Activated T-helper 9 cell treated with anti-CD3 and anti-CD28 coated beads, Interleukin-2, amount 50 U/mL, for 16 hours (primary cell): ENCODE data around the gene SDK1.
"Not testable (repeated sequence)": the region's sequence is repeated elsewhere in the genome, so short reads cannot be mapped to it uniquely, and the experiment has no call there.

Experiments
- DNase-seq: peaks from one replicate; pipeline ENCODE4 v3.0.0-alpha.2; 2020; ENCODE audit warnings: low read depth

Gene SDK1

DNA sequence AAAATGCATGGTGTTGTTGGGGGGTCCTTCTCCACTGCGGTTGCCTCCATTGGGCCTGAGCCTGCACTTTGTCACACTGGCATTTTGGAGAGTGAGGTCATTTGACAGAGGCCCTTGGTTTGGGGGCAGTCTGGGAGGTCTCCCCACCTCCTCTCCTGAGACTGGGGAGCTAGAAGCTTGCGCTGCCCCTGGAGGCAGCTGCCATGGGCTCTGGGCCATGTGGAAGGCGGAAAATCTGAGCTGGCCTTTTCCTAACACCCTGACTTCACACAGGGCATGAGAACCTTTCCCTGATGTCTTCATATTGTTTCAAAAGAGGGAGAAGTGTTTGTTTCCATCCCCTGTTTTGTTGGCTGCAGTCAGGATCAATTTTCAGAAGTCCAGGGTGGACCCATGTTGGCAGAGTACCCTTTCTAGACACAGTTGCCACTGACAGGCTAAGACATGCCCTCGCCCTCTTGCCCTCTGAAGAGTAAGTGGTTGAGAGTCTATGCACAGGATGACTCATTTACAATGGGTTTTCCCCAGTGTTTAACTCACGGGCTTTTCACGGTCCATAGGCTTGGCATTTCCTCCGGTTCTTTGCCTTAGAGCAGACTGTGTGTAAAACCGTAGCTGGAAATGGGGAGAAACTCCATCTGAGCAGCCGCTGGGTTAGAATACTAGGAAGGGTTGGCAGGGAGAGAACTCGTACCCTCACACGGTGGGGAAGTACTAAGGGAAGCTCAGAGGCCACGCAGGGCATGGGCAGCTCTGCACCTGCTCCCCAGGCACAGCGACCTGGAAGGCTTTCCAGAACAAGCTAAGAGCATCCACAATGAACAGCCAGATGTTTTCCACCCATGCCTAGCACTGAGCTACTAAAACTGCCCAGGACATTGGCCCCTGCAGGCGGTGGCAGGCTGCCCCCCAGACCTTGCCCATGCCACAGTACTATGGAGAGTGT, 655.0 kb downstream of the SDK1 start:
- no peak for DNase-seq

DNA sequence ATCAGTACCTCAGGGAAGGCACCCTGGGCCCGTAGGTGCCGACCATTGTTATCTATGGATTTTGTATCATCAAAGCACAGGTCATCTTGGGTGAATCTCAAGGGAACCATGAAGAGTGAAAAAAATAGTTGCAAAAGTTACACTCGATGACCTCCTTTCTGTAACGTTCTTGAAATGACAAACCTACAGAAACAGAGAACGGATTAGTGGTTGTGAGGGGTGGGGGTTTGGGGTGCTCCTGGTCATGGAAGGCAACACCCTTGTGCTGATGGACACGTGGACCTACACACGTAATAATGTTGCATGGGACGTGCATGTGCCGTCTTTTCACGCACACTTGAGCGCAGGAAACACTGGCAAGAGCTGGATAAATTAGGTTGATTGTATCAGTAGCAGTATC, 655.9 kb downstream of the SDK1 start:
- no peak for DNase-seq

DNA sequence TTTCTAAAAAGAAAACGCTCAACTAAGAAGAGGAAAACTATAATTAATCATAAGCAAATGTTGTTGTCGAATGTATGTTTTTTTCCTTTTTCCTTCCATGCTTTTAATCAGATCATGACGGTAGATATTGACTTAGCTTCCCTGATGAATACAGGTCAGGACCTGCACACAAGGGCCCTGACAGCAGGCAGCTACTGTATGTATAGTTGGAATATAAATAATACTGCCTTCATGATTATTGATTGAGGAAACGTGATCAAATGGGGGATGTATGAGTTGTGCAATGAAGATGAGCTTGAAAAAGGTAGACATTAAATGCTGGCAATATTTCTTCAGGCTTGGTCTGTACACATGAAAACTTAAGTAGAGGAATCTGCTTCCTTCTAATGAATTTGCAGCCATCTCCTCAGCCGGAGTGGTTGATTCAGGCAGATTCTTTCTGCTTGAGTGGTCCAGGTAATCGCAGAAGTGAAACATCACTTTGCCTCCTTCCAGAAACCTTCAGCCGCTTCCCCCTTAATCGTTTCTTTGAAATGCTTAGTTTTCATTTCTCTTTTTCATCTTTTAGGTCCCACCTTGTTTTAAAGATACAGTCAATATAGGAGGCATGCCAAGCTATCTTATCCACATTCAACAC, 656.5 kb downstream of the SDK1 start:
- DNase-seq: no peak

DNA sequence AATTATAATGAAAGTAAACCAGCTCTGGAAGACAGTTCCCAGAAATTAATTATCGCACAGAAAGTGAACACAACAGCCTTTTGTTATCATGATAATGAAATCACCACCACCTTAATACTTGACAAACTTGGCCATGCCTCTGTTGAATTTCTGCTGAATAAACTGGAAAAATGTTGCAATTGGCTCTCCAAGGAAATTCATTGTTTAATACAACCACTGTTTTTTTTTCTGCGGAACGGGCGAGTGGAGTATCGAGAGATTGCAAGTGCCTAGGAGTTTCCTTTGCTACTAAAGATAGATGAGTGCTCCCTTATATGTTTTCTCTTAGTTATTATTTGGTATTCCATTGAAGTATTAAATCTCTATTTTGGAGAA, 657.0 kb downstream of the SDK1 start:
- no peak for DNase-seq

DNA sequence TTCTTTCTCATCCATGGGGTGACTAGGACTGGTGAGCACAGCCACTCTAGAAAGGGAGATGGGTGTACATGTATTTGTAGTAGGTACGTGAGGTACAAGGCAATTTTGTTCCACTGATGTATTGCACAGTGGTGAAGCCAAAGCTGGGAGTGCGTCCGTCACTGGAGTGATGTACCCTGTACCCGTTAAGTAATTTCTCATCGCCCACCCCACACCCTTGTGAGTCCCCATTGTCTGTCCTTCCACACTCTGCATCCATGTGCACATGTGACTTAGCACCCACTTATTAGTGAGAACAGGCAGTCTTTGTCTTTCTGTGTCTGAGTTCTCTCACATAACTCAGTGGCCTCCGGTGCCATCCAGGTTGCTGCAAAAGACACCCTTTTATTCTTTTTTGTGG, 658.3 kb downstream of the SDK1 start:
- no peak for DNase-seq

DNA sequence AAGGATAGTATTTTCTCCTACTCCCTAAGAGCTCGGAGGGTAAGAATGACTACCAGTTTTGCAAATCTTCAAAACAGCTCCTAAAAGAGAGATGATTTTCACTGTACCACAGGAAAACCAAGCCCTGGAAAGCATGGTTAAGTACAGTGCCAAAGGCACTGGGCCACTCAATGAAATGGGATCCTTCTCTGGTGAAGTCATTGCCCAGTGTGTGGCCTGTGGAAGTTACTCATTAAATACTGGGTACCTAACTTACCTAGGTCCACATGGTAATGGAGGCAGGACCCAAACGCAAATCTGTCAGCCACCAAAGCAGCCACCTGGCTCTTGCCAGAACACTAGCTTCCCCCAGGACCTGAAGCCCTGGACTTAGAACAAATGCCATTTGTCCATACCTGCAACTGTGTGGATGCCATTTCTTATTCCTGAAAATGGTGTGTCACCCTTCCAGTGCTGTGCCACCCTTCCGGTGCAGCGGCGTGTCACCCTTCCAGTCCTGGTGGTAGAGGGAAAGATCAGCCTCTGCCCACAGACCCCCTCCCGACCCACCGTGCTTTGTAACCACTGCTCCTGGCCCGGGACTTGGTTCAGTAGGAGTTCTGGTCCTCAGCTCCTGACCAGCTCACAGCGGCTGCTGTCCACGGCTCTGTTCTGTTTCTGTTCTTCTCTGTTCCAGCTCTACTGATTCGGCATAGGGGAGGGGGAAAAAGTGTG, 659.2 kb downstream of the SDK1 start:
- no peak for DNase-seq

DNA sequence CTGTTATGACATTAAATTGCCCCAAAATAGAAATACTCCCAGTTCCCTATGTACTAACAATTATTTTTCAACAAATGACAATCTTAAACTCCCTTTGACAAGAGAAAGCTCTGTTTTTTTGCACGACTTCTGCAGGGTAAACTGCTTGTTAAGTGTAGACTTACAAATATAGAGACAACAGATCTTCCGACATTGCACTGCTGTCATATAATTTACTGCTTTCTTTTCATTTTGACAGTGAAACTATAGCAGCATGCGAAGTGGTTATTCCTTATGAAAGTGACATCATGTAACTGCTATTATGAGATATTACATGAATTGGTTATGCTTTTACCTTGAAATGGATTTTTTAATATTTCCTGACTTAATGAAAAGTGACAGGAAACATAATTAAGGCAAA, 659.9 kb downstream of the SDK1 start:
- no peak for DNase-seq

DNA sequence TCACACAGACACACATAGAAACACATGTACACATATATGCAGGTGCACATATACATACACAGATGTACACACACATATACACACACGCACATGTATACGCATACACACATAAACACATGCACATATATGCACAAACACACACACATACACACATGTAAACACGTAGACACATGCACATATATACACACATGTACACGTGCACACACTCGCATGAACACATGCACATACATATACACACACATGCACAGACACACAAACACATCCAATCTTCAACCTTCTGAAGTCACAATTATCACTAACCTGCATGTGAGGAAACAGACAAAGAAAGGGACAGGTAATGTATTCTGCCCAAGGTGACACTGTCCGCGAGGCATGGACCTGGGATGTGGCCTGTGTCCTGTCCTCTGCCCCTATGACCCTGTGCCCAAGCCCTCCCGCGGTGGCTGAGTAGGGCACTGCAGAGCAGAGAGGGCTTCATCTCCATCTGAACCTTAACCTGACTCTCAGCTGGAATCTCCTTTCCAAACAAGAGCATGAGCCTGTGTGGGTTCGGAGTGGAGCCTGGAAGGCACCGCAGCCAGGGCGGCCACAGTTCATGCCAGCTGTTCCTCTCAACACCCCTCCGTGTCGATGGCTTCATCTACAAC, 660.9 kb downstream of the SDK1 start:
- no peak for DNase-seq

DNA sequence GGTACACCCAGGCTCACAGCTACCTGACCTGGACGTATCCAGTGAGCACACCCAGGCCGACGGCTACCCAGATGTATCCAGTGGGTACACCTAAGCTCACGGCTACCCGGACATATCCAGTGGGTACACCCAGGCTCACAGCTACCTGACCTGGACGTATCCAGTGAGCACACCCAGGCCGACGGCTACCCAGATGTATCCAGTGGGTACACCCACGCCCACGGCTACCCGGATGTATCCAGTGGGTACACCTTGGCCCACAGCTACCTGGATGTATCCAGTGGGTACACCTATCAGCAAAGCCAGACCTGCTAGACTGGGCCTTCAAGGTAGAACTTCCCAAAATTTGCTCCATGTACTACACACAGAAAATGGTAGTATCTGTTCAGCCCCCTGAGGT, 662.7 kb downstream of the SDK1 start:
- not testable (repeated sequence) for DNase-seq

DNA sequence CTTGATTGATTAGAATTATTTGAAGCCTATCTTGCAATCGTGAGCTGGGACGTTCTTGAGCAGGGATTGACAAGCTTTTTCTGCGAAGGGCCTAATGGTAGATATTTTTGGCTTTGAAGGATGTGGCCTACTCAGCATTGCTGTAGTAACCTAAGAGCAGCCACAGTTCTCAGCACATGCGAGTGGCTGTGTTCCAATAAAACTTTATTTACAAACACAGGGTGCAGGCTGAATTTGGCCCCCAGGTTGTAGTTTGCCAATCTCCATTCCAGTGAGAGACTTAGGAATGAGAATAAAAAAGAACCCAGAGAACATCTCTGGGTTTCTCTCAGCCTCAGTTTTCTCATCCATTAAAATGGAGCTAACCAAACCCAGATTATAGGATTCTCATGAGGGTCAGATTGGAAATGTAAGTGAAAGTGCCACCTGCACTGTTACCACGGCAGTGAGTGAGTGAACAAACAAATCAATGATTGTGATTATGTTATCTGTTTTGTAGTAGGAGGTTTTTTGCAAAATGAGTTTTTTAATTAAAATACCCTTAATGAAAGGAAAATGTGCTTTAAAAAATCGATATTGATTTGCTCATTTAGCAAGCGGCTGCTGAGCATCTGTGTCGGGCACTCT, 664.0 kb downstream of the SDK1 start:
- DNase-seq: no peak

DNA sequence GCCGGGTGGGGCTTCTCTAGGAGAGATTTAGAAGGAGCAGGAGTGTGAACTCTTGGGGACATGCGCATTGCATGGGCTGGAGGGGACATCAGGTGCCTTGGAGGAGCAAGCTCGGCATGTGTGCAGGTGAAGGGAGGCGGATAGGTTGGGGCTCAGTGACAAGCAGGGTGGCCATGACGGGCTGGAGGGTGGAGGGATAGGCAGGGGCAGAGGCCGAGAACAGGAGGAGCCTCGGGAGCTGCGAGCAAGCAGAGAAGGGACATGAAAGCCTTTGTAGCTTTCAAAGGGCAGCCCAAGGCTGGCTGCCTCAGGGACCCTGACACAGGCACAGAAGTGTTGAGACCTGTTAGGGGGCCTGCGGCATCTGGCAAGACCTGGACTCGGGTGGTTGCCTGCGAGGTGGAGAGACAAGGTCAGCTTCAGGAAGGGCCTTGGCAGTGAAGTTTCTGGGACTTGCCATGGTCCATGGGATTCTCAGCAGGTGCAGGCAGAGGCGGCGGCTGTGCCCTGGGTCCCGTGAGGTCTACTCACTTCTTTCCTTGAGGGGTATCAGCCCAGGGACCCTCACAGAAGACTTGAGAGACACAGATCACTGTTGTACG, 664.8 kb downstream of the SDK1 start:
- DNase-seq: no peak

DNA sequence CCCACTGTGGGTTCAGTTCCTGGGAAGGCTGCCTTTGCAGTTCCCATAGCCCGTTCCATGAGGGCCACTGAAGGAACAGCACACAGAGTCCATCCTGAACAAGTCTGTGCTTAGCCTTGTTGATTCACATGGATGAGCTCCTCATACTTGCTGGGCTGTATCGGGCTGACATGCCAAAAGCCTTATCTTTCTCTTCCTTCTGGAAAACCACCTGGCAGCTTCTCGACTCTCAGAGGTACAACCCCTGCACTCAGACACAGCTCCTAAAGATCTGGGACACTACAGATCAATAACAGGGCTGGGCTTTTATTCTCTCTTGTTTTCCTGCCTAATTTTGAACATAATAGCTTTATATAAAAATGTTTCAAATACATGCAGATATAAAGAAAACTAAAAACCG, 667.2 kb downstream of the SDK1 start:
- DNase-seq: no peak

DNA sequence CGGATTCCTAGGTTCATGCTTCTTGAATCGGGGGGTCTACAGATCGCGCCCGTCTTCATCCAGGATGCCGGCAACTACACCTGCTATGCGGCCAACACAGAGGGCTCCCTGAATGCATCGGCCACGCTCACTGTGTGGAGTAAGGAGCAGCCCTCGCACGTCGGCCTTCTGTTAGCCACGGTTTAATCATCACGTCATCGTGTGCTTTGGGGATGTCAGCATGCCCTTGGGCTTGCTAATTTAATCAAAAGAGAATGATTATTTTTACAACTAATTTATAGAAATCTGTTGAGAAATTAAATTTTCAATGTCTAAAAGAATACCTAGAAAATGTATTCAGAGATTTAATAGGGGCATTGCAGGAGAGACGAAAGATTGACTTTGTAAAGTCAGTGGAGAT, 668.2 kb downstream of the SDK1 start:
- no peak for DNase-seq

DNA sequence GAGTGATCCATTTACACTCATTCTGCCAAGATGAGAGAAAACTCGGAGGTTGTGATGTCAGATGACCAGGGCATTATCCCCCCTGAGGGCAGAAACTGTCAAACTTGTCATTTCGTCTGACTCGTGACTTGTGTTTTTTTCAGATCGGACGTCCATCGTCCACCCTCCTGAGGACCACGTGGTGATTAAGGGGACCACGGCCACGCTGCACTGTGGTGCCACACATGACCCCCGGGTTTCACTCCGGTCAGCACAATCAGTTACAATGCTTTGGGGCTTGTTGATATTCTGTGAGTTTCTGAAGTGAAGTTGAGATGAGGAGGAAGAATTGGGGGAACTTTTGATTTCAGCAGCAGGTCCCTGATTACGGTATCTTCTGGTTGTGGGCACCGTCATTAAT, 670.3 kb downstream of the SDK1 start:
- no peak for DNase-seq

DNA sequence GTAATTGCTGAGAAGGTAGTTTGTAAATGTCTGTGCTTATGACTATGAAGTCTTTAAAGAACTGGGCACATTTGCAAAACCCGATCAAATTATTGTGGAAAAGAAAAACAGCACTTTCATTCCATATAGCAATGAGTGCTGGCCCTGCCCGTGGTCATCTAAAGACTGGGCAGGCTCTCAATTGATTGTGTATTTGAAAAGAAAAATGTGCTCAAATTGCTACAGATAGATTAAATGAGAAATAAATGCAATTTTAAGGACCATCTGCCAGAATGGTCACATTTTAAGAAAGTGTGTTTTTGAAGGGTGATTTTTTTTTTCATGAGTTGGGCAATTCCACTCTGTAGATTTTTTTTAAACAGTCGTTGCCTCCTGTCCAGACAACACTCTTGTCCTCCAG, 672.2 kb downstream of the SDK1 start:
- no peak for DNase-seq

DNA sequence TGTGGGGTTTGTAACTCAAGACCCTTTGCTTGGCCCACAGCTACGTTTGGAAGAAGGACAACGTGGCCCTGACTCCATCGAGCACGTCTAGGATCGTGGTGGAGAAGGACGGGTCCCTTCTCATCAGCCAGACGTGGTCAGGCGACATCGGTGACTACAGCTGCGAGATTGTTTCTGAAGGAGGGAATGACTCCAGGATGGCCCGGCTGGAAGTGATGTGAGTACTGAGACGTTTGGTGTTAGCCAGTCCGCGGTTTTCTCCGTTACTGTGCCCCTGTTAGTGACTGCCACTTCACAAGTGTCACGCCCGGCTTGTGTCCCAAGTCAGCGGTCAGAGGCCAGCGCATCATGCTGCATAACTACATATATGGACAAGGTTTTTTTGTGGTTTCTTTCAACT, 673.3 kb downstream of the SDK1 start:
- no peak for DNase-seq

DNA sequence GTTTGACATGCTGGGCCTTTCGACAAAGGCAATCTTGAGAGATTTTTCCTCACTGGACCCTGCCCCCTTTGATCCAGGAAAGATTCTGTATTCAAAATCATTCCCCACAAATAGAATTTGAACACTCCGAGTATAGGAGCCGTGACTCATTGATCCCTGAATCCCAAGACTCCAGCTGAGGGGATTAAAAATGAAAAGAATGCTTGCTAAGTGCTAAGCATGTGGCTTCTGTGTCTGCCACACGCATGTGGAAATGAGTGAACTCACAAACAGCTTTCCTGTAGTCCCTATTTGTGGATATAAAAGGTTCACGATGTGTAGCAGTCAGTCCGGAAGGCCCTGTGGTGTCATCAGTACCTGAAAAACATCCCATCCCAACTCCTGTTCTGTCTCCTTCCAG, 674.3 kb downstream of the SDK1 start:
- DNase-seq: no peak

DNA sequence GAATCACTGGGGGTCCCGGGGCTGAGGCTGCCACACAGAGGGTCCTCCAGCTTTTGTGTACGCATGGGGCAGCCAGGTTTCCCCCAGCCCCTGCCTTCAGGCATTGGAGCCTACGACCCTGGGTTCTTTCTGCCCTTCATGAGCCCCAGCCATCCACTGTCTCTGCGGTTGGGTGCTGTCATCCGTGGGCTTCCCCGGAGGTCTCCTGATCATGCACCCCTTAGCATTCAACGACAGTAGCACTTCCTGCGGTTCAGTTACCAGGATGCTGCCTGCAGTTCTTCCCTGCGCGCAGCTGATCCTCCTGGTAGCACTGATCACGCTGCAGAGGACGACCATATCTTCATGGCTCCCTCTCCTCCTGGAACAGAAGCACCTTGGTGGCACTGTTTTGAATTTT, 676.3 kb downstream of the SDK1 start:
- no peak for DNase-seq

DNA sequence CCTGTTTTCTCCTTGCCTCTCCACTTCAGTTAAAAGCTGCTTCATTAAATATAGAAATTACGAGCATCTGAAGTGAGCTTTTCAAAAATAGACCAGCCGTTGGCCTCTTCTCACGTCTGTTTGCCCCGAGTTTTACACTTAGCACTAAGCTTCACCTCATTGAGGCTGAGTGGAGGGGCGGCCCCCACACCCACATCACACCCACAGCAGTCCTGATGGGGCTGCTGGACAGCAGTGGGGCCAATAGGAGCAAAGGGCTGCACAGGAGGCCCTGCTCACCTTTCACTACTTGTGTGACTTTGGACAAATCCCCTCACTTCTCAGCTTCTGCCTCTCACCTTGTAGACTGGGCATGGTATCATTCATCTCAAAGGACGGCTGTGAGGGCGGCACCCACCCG, 677.8 kb downstream of the SDK1 start:
- no peak for DNase-seq

DNA sequence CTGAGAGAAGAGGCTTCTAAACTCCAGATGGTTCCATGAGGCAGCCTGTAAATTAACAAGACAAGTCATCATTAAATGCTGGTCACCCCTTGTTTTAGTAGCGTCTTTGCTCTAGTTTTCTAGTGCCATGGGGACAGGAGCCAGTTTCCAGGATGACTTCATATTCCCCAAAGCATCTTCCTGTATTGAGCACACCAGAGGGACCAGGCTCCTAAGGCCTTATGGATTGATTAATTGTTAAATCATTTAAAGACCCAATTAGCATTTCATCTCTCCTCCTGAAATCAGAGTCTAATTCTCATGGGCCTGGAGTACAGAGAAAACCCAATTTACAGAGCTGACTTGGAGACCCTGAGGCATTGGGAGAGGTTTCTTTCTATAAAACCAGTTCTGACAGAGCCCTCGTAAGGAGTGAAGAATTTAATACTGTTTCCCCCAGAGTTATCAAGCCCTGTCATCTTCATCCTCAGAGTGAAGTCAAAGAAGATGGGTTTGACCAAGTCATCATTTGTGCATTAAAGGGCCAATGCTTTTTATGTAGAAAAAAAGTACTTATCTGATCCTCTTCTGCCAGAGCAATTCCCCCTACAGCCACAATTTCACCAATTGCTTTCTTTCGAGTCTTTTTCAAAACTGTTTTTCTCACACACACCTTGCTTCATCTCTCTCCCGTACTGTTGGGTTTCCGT, 678.7 kb downstream of the SDK1 start:
- DNase-seq: no peak

DNA sequence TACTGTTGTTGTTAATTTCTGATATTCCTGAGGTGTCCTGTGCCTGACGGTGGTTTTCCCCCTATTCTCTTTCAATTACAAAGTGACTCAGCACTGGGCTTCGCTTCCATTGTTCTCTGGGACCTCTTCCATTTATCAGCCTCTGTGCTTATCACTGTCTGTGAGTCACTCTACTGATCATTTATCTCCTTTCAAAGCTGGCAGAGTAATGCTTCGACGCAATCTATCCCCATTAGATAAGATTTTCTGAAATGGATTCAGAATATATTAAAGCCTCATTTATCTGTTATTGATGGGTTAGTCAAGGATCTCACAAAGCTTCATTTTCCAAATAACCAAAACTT, 679.2 kb downstream of the SDK1 start:
- no peak for DNase-seq
